Hepatocyte (in vitro differentiated cells): Measurements from ENCODE around the gene CDK11B. TPM values are rescaled to one million over a fixed set of nuclear protein-coding genes. Genes with fewer than 3 reads are reported as not detected.

Experiments used
- DNase-seq: peaks from one replicate; pipeline ENCODE4 v3.0.0-alpha.2; 2016; ENCODE audit warnings: low spot score
- H2AFZ ChIP-seq: fragments of 200-600 bp; sonication (generic); 2 replicates; pipeline ENCODE4 v1.6.0; 2016; ENCODE audit warnings: antibody characterized with exemption, mild to moderate bottlenecking
- H3K27ac ChIP-seq: fragments of 200-600 bp; sonication (generic); 2 replicates; pipeline ENCODE4 v1.5.1; 2016; ENCODE audit warnings: mild to moderate bottlenecking
- H3K27me3 ChIP-seq: fragments of 200-600 bp; sonication (generic); 2 replicates; pipeline ENCODE4 v1.6.1; 2016
- H3K36me3 ChIP-seq: fragments of 200-600 bp; sonication (generic); replicated peaks from 2 replicates; pipeline ENCODE4 v1.5.1; 2016; ENCODE audit warnings: low read depth; ENCODE audit not compliant: insufficient read depth
- H3K4me1 ChIP-seq: fragments of 200-600 bp; sonication (generic); 2 replicates; pipeline ENCODE4 v1.5.1; 2016; ENCODE audit warnings: mild to moderate bottlenecking, moderate library complexity; ENCODE audit not compliant: insufficient read depth
- H3K4me2 ChIP-seq: fragments of 200-600 bp; sonication (generic); 2 replicates; pipeline ENCODE4 v1.6.0; 2016
- H3K4me3 ChIP-seq: fragments of 200-600 bp; sonication (generic); 2 replicates; pipeline ENCODE4 v1.5.1; 2016; ENCODE audit warnings: mild to moderate bottlenecking
- H3K79me2 ChIP-seq: fragments of 200-600 bp; sonication (generic); 2 replicates; pipeline ENCODE4 v1.6.0; 2017; ENCODE audit warnings: mild to moderate bottlenecking
- H3K9me2 ChIP-seq: fragments of 200-600 bp; sonication (generic); replicated peaks from 2 replicates; pipeline ENCODE4 v1.6.0; 2017; ENCODE audit warnings: mild to moderate bottlenecking; ENCODE audit not compliant: insufficient read depth
- H3K9me3 ChIP-seq: fragments of 200-600 bp; sonication (generic); 2 replicates; pipeline ENCODE4 v1.5.1; 2016; ENCODE audit warnings: low read depth, mild to moderate bottlenecking
- H4K20me1 ChIP-seq: fragments of 200-600 bp; sonication (generic); 2 replicates; pipeline ENCODE4 v1.6.0; 2016; ENCODE audit warnings: mild to moderate bottlenecking; ENCODE audit not compliant: insufficient read depth, poor library complexity, severe bottlenecking
- CTCF ChIP-seq: fragments of 200-600 bp; sonication (generic); IDR thresholded peaks from 2 replicates; pipeline ENCODE4 v1.5.1; 2016; ENCODE audit warnings: antibody characterized with exemption, mild to moderate bottlenecking; ENCODE audit not compliant: poor library complexity
- EZH2 ChIP-seq: fragments of 200-600 bp; sonication (generic); IDR thresholded peaks from 2 replicates; pipeline ENCODE4 v1.6.1; 2016; ENCODE audit warnings: antibody characterized with exemption, mild to moderate bottlenecking, borderline replicate concordance
- EZH2phosphoT487 ChIP-seq: fragments of 200-600 bp; sonication (generic); IDR thresholded peaks from one replicate; pipeline ENCODE4 v1.6.1; 2018; ENCODE audit warnings: antibody characterized with exemption, mild to moderate bottlenecking, low read depth, moderate library complexity; ENCODE audit not compliant: unreplicated experiment, severe bottlenecking
- WGBS: methylation state at CpG from one replicate; pipeline ENCODE4 v1.1.6; 2016; ENCODE audit warnings: low lambda C conversion rate; ENCODE audit errors: missing lambda C conversion rate; 5-methylcytosine and 5-hydroxymethylcytosine counted together
- polyA plus RNA-seq: library from polyadenylated mRNA; unstranded; fragments of >200 nt; fragmentation: Nextera tagmentation; extraction: Ambion mirVana; gene quantifications from 2 replicates; pipeline ENCODE4 v1.2.1, GENCODE V29; 2016
- total RNA-seq: library from RNA; depleted of rRNA; stranded (reverse); fragments of >200 nt; gene quantifications from 2 replicates; pipeline ENCODE4 v1.2.3, GENCODE V29; 2014

The CDK11B gene
- total and polyA plus RNA-seq, 2 experiments from 2014 or later = 7.5 to 15.3 TPM

GRCh38 chr1:1669468-1670440, 10.9 kb upstream of the CDK11B start:
- H3K79me2 ChIP-seq = peaks cover 2% of the 10 kb centered on the region
- H3K36me3 ChIP-seq = no peaks in the 10 kb centered on the region
- no peaks in the 10 kb centered on the region for H3K9me3 ChIP-seq
- no peaks in the 10 kb centered on the region for H3K4me1 ChIP-seq
- H3K27me3 ChIP-seq = no peaks in the 10 kb centered on the region
- TF ChIP-seq CTCF (no peak), EZH2phosphoT487 (no peak), EZH2 (no peak)
- no peak overlapping the region for H2AFZ ChIP-seq
- H3K4me3 ChIP-seq = no peak overlapping the region
- no peak overlapping the region for H3K4me2 ChIP-seq
- no peak for DNase-seq
- no peak overlapping the region for H3K27ac ChIP-seq
- no peaks in the 10 kb centered on the region for H4K20me1 ChIP-seq
- 96% methylated on average over 43 of the region's 43 CpGs for WGBS
- H3K9me2 ChIP-seq = no peaks in the 10 kb centered on the region

- H4K20me1 ChIP-seq = no peaks in the 10 kb centered on the region
- no peaks in the 10 kb centered on the region for H3K79me2 ChIP-seq
- H3K36me3 ChIP-seq = no peaks in the 10 kb centered on the region
- no peaks in the 10 kb centered on the region for H3K27me3 ChIP-seq
- H2AFZ ChIP-seq = no peak overlapping the region
- H3K27ac ChIP-seq = no peak overlapping the region
- no peak overlapping the region for H3K4me2 ChIP-seq
- H3K4me3 ChIP-seq = no peak overlapping the region
- peaks cover 8% of the 10 kb centered on the region for H3K4me1 ChIP-seq
- no peaks in the 10 kb centered on the region for H3K9me3 ChIP-seq
- no peak for DNase-seq
- TF ChIP-seq EZH2phosphoT487 (no peak), CTCF (no peak), EZH2 (no peak)
- H3K9me2 ChIP-seq = no peaks in the 10 kb centered on the region
- 98% methylated on average over 15 of the region's 15 CpGs for WGBS
Observed at GRCh38 chr1:1666526-1666925, 7.7 kb upstream of the CDK11B start.

- H3K36me3 ChIP-seq = no peaks in the 10 kb centered on the region
- no peak for DNase-seq
Observed at GRCh38 chr1:1665815-1666251, 7.0 kb upstream of the CDK11B start.

More at GRCh38 chr1:1665815-1666251, 7.0 kb upstream of the CDK11B start:
- H3K27me3 ChIP-seq = no peaks in the 10 kb centered on the region
- TF ChIP-seq CTCF = peak; percentile 33
- TF ChIP-seq EZH2phosphoT487 = no peak
- no peak for TF ChIP-seq EZH2
- H3K4me2 ChIP-seq = no peak overlapping the region
- no peaks in the 10 kb centered on the region for H3K79me2 ChIP-seq
- no peak overlapping the region for H2AFZ ChIP-seq
- 91% methylated on average over 25 of the region's 25 CpGs for WGBS
- no peaks in the 10 kb centered on the region for H3K9me2 ChIP-seq
- H3K4me3 ChIP-seq = no peak overlapping the region
- H4K20me1 ChIP-seq = no peaks in the 10 kb centered on the region
- no peak overlapping the region for H3K27ac ChIP-seq
- H3K9me3 ChIP-seq = no peaks in the 10 kb centered on the region
- H3K4me1 ChIP-seq = peaks cover 8% of the 10 kb centered on the region
